Stimulated activated CD8-positive, alpha-beta memory T cell treated with anti-CD3 and anti-CD28 coated beads, Interleukin-7, amount 100 ng/mL, for 48 hours (primary cell): Measurements from ENCODE around the gene NPFF.

Experiments used
- DNase-seq, 2 donors: peaks; one replicate each; pipeline ENCODE4 v3.0.0-alpha.2; 2020; ENCODE audit warnings: low read depth in 1 of 2; ENCODE audit errors: extremely low read depth in 1 of 2

The NPFF gene

GRCh38 chr12:53514628-53515290 lies 7.5 kb upstream of the NPFF start:
- no peak for DNase-seq

DNA sequence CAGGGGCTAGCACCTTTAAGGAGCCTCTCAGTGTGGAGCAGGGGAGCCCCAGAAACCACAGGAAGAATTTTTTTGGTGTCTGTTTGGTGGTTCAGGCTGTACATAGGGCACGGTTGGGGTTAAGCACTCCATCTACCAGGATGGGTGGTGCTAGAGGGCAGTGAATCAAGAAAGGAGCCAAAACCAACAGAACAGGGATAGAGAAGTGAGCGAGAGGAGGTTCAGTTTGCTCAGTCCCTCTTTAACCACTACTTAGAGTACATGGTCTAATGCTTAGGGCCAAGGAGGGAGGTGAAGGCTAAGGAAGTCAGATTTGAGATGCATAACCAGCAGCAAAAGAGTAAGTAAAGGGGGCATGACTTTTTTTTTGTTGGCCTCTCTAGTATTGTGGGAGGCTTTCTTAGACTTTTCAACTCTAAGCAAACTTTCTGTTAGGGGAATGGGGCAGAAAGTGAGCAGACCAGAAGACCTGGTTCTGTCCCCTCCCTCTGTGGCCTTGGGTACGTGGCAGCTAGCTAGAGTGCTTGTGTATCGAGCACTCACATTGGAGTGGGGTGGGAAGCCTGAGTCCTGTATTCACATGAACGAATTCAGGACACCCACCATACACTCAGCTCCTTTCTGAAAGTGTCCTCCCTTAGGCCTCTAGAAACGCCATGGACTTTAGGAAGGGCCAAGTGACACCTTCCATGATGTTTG lies 6.6 kb upstream of the NPFF start:
- no peak for DNase-seq

GRCh38 chr12:53510181-53510812 lies 3.0 kb upstream of the NPFF start:
- DNase-seq, result no peak

- peak; percentile 63 to 71 for DNase-seq
These were observed 1.4 kb upstream of the NPFF start for GRCh38 chr12:53508534-53509170.

DNA sequence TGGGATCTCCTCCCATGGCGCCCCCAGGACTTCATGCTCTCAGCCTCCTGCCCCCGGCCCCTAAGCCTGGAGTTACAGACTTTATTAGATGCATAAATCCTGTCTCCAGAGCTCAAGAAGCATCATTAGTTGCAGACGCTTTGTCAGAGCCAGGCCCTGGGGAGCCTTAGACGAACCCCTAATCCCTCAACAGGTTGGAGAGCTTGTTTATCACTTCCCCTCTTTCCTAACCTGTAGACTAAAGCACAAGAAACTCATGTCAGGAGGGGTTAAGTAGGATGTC lies 260 bp upstream of the NPFF start:
- DNase-seq, result no peak

- no peak for DNase-seq
These were observed 866 bp downstream of the NPFF start for GRCh38 chr12:53506450-53506785.

- DNase-seq, result no peak
These were observed 1.5 kb downstream of the NPFF start for GRCh38 chr12:53505555-53506449.

GRCh38 chr12:53505086-53505485 lies 2.2 kb downstream of the NPFF start:
- DNase-seq, result no peak

DNA sequence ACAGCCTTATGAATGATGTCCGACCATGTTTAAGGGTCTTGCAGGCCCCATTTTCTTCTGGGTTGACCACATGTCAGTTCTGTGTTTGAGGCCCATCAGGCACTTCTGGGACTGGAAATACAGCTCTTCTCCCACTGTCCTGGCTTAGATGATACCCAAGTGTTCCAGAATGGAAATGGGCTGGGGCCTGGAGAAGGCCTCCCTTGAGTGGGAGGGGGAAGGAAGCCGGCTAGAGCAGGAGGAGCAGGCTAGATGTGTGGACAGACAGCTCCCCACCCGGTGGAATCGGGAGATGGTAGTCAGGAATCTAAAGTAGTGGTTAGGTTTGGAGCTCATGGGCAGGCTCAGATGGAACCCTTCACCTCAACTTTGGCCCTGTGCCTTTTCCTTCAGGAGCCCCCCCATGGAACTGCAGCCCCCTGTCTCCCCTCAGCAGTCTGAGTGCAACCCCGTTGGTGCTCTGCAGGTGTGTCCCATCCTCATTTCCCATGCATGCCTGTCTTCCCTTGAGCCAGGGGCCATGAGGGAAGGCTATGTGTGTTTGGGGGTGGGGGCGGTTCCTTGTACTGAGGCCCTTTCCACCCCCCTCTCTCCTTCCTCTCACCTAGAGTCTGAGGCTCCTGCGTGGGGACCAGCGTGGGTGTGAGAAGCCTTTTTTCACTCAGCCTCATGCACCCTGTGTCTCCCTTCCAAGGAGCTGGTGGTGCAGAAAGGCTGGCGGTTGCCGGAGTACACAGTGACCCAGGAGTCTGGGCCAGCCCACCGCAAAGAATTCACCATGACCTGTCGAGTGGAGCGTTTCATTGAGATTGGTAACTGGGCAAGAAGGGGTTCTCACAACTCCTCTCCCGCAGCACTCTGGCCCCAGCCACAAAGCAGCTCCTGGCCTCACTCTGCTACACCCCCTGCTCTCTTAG lies 3.0 kb downstream of the NPFF start:
- DNase-seq, result no peak

DNA sequence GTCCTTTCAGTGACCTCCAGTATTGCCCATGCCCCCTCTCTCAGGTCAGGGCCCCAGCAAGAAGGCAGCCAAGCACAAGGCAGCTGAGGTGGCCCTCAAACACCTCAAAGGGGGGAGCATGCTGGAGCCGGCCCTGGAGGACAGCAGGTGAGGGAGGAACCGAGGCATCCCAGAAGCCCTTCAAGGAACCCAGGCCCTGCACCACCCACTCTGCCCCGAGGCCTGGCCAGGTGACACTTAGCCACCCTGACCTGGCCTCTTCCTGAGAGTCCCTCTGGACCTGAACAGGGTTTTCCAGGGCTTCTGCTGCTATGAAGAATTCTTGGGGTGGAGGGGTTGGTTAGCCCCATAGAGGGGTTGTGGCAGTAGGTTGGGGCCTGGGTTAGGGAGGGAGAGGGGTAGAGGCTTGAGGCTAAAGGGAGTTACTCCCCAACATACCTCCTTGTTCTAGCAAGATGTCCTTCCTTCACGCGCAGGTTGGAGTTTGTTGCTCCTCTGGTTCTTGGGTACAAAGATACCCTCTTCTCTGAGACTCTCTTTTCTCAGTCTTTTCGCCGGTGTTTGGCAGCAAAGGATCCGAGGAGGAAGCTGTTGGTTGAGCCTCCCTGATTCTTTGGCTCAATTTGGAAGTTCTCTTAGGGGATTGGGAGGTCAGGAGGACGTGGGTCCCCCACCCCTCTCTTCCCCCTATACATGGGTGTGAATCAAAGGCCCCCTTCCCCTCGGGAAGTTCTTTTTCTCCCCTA lies 4.1 kb downstream of the NPFF start:
- no peak for DNase-seq

GRCh38 chr12:53502331-53502730 lies 5.0 kb downstream of the NPFF start:
- no peak for DNase-seq

GRCh38 chr12:53501615-53502181 lies 5.6 kb downstream of the NPFF start:
- DNase-seq, result no peak

GRCh38 chr12:53500776-53501614 lies 6.3 kb downstream of the NPFF start, which contains the start of gene TARBP2:
Gene TARBP2 (plus strand): TSS chr12:53501283. CDS start chr12:53501409, 126 bp downstream.
- DNase-seq, result peak; percentile 94 to 99

DNA sequence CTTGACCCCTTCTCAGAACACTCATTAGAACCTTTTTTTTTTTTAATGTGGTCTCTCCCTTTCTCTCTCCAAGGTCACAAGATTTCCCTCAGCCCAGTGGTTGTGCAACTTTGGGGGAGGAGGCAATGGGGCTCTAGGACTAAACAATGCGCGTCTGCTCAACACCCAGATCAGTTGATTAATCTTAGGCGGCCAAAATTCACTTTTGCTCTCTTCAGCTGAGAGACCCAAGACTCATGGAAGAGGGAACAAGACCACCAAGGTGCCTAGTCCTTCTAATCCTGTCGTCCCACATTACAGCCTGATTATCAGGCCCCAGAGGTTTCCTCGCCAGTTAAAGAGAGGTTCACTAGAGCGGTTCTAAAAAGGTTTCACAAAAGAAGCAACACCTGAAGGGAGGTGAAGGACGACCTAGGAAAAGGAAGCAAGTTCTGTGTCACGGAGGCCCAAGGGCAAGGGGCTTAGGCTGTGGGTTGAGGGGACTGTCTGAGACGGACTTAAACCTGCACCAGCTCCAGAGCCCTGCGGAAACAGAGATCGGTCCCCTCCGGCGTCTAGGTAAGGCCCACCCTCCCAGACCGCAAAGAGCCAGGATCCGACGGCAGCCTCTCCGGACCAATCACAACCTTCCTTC lies 7.0 kb downstream of the NPFF start:
- no peak for DNase-seq

- peak; percentile 46 to 50 for DNase-seq
These were observed 7.8 kb downstream of the NPFF start, which contains the start of gene MAP3K12 for GRCh38 chr12:53499266-53500141. Gene MAP3K12 (minus strand): TSS chr12:53499458. CDS start chr12:53487391, 12,067 bp downstream.

- DNase-seq, result no peak
These were observed 9.1 kb downstream of the NPFF start for GRCh38 chr12:53498235-53498630.
